ENCODE data around the gene GAGE12G.

The GAGE12G gene

DNA sequence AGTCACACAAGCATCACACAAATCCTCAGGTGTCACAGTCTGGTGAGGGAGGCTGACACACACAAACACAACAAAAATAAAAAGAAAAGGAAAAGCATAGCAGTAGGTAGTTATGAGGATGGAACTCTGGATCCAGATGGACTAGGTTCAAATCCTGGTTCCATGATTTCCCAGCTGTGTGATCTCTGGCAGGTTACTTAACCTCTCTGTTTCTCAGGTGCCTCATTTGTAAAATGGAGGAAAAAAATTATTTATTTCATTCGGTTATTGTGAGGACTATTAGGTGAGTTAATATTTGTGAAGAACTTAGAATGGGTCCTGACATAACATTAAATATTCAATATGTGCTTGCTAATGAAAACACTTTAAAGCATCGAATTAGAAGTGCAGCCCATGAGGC lies 48.4 kb downstream of the GAGE12G start:
- CTCF ChIA-PET, result no interaction called here
- no peak for DNase-seq (ENCODE audit: low spot score)
- TF ChIP-seq CTCF (conservative IDR thresholded peaks at IDR 0.05; ENCODE audit: low read depth), result no peak
- POLR2A ChIA-PET (ENCODE audit: low non-redundant PET), result no interaction called here
- H3K27ac ChIP-seq, result no peak overlapping the region

All from RWPE1 (cell line).